HG02970 (cell line): ENCODE data around the gene SLC15A4.
"Not testable (repeated sequence)": the region's sequence is repeated elsewhere in the genome, so short reads cannot be mapped to it uniquely, and the experiment has no call there.

Experiments
- ATAC-seq: cut with Tn5 transposase; IDR thresholded peaks from one replicate; pipeline ENCODE4 v1.9.1; 2021; ENCODE audit warnings: mild to moderate bottlenecking, moderate library complexity, moderate number of reproducible peaks; ENCODE audit not compliant: unreplicated experiment, low FRiP score

Gene SLC15A4

GRCh38 chr12:128846671-128847070, 22.9 kb upstream of the SLC15A4 start:
- ATAC-seq, result not testable (repeated sequence)

DNA sequence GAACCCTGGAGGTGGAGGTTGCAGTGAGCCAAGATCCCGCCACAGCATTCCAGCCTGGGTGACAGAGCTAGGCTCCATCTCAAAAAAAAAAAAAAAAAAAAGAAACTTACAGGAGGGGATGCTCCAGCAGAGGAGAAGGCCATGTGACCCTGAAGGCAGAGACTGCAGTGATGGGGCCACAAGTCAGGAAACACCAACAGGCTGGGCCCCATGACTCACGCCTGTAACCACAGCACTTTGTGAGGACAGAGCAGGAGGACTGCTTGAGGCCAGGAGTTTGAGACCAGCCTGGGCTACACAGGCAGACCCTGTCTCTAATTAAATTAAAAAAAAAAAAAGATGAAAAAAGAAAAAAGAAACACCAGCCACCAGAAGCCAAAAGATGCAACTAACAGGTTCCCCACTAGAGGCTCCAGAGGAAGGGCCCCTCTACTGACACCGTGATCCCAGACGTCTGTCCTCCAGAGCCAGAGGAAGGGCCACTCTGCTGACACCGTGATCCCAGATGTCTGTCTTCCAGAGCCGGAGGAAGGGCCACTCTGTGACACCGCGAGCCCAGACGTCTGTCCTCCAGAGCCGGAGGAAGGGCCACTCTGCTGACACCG, 20.4 kb upstream of the SLC15A4 start:
- no peak for ATAC-seq

DNA sequence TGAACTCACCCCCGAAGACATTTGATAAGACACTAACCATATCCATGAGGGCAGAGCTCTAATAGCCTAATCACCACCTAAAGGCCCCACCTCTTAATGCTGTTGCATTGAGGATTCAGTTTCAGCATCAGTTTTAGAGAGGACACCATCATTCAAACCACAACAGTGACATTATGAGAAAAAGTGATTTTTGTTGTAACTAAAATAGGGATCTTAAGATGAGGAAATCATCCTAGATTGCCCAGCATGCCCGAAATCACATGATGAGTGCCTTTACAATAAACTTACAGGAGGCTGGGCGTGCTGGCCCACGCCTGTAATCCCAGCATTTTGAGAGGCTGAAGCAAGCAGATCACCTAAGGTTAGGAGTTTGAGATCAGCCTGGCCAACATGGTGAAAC, 19.8 kb upstream of the SLC15A4 start:
- no peak for ATAC-seq

GRCh38 chr12:128842579-128842978, 18.8 kb upstream of the SLC15A4 start:
- no peak for ATAC-seq

- ATAC-seq, result no peak
Observed at GRCh38 chr12:128840862-128841468, 17.2 kb upstream of the SLC15A4 start.

DNA sequence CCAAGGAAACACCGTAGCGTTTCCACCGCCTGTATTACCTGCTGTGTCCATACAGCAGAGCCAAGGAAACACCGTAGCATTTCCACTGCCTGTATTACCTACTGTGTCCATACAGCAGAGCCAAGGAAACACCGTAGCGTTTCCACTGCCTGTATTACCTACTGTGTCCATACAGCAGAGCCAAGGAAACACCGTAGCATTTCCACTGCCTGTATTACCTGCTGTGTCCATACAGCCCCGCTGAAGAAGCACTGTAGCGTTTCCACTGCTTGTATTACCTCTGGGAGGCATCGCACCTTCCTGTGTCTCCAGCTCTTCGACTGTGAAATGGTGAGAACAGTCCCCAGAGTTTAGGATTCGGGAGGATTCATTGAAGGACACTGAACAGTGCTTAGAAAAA, 16.1 kb upstream of the SLC15A4 start:
- not testable (repeated sequence) for ATAC-seq

DNA sequence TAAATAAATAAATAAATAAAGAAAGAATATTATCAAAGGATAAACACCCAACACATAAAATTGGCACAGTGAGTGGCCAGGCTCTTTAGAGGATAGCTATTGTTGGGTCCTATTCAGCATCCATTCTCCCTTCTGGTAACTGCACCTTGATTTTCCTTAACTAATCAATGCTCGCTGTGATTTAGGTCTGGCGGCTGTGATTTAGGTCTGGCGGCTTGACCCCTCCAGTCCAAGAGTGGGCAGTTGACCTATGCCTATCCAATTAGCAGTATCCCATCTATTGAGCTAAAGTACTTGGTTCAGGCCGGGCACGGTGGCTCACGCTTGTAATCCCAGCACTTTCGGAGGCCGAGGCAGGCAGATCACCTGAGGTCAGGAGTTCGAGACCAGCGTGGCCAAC, 9.7 kb upstream of the SLC15A4 start:
- ATAC-seq, result no peak

- peak; percentile 43 for ATAC-seq
Observed at GRCh38 chr12:128830505-128830893, 6.7 kb upstream of the SLC15A4 start.

- peak; percentile 84 for ATAC-seq
Observed at GRCh38 chr12:128829861-128830504, 6.2 kb upstream of the SLC15A4 start.

DNA sequence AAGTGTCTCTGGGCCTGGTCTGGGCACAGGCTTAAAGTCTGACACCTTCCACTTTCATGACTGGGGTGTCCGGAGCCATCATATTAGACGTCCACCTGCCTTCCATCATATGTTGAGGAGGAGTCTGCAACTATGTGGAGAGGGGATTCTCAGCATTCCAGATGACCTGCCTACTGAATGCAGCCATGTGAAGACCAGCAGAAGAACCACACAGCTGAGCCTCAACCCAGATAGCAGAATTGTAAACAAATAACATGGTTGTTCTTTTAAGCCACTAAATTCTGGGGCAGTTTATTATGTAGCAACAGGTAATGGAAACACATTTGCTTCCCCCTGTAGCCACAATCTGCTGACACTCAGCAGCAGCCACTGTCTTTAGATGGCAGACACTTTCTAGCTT, 4.0 kb upstream of the SLC15A4 start:
- no peak for ATAC-seq

DNA sequence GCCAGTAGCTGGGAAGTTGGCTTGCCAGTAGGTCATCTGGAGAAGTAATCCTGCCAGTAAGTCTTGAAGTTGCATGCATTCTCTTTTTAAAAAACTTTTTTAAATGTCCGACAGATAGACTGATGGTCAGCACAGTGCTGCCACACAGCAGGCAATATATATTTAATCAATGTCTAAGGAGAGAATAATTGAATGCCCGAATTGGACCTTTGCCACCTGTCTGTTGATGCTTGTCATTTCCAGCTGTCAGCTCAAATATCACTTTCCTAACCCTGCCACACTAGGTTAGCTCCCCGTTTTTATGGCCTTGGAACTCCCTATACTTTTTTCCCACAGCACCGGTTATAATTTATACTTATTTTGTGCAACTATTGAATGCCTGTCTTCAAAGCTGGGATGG, 2.1 kb upstream of the SLC15A4 start:
- ATAC-seq, result no peak

DNA sequence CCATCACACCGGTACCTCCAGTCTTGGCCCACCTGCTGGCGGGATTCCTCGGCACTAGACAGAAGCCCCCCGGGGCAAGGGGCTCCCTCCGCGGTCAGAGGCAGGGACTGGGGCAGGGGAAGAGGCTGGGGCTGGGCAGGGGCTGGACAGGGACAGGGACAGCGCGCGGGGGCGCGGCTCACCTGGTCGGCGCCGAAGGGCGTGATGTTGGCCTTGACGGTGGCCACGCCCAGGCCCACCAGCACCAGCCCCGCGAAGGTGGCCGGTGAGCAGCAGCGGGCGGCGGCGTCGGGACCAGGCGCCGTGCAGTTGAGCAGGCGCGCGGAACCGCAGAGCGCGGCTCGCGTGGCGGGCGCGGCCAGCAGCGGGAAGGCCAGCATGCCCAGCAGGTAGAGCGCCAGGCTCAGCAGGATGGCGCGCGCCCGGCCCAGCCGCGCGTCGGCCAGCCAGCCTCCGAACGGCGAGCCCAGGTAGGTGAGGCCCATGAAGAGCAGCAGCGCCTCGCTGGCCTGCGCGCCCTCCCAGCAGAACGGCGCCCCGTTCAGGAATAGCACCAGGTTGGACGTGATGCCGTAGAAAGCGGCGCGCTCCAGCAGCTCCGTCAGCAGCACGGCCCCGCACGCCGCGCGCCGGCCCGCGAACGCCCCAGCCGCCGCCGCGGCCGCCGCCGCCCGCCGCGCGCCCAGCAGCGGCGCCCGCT, 392 bp downstream of the SLC15A4 start:
- peak; percentile 17 for ATAC-seq

- peak; percentile 47 for ATAC-seq
Observed at GRCh38 chr12:128820723-128821432, 2.9 kb downstream of the SLC15A4 start.

GRCh38 chr12:128820253-128820652, 3.5 kb downstream of the SLC15A4 start:
- no peak for ATAC-seq

DNA sequence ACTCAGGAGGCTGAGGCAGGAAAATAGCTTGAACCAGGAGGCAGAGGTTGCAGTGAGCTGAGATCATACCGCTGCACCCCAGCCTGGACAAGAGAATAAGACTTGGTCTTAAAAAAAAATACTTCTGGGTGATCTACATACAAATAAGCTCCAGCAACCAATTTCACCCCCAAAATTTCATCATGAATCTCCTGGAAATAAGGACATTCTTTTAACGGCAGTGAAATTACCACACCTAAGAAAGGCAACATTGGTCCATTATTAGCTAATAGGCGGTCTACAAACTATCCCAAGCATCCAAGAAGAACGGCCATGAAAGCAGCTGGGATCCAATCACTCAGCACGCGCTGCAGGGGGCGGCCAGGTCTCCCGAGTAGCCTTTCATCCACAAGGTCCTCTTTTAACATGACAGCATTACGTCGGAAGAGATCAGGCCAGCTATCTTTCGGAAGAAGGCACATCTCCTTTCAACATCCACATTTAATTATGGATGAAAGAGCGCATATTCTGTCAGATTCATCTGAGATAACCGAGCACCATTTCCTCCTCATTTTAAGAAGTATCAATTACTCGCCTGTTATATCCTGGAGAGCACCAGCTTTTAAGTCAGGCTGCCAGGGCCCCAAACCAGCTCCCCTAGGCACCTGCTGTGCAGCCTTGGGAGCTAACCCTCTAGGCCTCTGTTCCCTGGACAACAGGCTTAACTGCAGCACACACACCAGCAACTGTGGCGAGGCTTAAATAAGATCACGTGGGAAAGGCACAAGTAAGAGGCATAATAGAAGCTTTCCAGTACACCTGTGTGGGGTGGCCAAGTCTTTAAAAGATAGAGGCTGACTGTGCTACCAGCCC, 4.2 kb downstream of the SLC15A4 start:
- ATAC-seq, result no peak

DNA sequence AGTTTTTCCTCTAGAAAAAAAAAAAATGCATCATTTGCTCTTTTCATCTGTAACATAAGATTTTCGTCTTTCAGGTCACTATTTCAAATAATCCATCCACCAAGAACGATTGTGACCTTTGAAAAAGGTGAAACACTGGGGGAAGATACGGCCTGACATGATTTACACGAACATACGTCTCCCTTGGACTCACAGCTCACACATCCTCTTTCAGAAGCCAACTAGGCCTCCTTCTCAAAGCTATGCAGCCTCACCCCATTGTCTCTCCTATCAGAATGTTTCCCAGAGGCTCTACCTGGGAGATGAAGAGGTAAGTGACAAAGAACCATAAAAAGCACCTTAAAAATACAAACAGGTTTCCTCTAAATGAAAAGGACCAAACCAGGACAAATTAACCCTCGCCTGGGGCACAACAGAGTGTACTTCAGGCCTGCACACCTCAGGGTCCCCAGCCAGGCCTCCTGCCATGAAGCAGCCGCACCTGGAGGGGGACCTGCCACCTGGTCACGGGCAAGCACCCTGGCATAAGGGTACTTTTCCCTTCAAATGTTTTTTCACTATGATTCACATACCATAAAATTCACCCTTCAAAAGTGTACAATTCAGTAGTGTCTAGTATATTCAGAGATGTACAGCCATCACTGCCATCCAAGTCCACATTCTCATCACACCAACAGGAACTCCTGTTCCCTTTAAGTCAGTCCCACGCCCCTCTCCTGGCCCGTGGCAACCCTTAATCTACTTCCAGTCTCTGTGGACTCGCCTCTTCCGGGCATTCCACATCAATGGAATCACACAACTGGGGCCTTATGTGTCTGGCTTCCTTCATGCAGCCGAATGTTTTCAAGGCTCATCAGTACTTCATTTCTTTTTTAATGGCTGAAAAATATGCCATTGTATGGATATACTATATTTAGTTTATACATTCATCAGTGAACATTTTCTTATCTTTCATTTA, 5.4 kb downstream of the SLC15A4 start:
- peak; percentile 31 for ATAC-seq

DNA sequence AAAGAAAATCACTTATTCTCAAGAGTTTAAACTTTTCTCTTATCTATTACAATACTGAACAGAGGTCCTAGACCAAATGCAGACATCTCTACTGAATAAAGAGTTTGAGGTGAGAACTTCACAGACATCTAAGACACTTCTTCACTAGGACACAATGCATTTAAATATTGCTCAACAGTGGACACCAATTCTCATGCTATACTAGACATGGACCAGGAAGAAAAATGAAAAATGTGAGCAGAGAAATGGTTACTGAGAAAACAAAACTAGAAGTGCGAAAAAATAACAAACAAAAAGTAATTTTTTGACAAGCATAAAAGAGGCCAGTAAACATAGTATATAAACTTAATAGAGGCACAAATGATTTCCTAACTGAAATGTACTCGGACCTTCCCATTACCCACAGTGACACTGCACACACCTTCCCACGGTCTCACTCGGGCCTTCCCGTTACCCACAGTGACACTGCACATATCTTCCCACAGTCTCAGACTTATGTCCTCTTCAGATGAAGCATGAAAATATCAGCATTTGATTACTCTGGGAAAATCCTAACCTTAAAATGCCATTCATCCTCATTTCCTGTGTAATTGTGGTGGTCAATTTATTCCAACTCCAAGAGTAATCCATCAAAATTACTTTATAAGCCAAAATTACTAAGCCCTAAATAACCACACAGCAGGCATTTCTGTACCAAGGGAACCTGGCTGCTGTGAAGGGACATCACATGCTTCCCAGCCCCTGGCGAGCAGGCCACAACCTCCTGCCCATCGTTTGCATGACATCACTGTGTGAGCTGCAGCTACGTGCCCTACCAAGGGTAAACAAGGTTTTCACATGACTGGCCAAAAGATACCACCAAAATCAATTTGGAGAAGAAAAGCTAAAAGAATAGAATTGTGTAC, 6.4 kb downstream of the SLC15A4 start:
- peak; percentile 40 for ATAC-seq

GRCh38 chr12:128816643-128816920, 7.2 kb downstream of the SLC15A4 start:
- no peak for ATAC-seq
